GM21786 (cell line): ENCODE results near the gene LIM2.

Experiments
- ATAC-seq: cut with Tn5 transposase; IDR thresholded peaks from one replicate; pipeline ENCODE4 v1.9.1; 2021; ENCODE audit not compliant: unreplicated experiment

Gene LIM2

DNA sequence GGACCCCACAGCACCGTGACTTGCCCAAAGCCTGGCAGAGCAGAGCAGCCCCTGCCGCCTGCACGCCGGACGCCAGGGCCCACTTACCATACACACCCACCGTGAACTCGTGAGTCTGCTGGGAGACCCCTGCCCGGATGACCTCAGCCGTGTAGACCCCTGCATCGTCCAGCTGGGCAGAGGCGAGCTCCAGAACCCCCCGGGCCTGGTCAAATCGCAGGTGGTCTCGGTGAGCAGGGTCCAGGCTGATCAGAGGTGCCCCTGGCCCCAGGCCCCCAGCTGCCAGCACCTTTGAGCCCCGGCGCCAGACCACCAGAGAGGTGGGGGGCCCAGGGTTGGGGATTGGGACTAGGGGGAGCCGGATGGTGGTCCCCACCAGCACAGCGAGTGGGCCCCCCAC lies 46.7 kb downstream of the LIM2 start:
- ATAC-seq: no peak

DNA sequence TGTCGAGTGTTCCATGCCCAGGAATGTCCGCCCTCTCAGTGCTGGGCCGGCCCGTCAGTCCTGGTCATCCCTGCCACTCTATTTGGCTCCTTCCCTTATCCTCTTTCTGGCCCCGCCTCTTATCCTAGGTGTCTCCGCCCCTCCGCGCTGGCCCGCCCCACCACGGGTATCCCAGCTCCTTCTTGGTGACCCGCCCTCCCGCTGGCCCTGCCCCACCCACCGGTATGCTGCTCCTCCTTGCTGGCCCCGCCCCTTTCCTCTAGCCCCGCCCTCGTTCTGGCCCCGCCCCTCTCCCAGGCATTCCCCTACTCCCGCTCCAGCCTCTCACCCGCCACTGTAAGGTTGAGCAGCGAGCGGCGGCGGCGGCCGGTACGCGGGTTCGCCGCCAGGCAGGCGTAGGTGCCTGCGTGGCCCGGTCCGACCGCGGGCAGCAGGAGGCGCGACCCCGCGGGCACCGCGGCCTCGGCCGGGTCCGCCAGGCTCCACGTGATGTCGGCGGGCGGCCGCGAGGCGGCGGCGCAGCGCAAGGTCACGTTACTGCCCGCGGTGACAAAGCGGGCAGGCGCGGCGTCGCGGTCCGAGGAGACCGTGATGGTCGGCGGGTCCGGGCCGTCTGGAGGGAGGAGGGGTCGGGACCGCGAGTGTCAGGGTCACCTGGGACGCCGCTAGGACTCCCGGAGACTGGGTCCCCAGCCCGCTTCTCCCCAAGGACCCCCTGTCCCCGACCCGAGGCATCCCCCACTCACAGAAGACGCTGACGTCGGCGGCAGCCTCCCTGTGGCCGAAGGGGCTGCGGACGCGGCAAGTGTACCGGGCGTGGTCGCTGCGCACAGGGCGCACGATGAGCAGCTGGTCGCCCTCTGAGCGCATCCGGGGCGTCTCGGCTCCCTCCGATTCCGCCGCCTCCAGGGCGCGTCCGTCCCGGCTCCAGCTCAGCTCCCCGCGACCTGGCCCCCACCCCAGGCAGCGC lies 47.8 kb downstream of the LIM2 start:
- ATAC-seq: peak; percentile 37

DNA sequence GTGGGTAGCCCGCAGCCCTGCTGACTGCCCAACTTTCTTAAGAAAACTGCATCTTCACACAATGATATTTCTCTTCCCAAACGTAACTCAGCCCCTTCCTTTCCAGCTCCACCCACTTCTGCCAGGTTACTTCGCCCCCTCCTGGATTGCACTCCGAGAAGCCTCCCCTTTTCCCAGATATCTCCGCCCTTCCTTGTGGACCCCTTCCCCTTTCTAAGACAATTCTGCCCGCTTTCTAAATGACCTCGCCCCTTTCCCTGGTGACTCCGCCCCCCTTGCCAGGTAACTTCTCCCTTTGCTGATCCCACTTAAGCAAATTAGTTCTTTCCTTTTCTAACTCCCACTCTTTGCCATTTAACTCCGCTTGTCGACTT lies 48.5 kb downstream of the LIM2 start:
- ATAC-seq: no peak

DNA sequence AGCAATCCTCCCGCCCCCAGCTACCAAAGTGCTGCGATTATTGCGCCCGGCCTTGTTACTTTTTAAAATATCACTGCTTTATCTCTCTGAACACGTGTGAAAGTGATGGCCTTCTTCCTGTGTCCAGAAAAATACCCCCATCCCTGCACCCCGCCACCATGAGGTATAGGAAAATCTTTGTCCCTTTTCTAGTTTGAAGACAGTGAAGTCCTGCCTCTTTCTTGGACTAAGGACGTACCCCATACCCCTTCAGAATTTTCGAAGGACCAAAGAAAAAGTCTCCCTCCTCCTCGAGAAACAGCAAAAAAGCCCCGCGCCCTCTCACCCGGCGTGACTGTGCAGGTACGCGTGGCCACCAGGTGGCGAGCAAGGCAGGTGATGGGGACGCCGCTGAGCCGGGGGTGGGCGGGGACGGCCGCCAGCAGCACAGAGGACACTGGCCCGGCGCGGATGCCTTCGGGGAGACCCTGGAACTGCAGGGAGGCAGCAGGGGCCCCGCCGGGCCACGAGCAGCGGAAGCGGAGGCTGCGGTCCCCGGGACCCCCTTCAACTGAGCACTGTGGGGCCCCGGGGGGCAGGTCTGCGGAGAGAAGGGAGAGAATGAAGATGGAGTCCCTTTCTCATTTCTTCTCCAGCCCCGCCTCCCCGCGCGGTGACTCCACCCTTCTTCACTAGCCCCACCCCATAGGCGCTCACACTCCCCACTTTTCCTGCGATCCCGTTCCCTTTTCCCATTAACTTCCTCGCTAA lies 49.0 kb downstream of the LIM2 start:
- ATAC-seq: no peak

DNA sequence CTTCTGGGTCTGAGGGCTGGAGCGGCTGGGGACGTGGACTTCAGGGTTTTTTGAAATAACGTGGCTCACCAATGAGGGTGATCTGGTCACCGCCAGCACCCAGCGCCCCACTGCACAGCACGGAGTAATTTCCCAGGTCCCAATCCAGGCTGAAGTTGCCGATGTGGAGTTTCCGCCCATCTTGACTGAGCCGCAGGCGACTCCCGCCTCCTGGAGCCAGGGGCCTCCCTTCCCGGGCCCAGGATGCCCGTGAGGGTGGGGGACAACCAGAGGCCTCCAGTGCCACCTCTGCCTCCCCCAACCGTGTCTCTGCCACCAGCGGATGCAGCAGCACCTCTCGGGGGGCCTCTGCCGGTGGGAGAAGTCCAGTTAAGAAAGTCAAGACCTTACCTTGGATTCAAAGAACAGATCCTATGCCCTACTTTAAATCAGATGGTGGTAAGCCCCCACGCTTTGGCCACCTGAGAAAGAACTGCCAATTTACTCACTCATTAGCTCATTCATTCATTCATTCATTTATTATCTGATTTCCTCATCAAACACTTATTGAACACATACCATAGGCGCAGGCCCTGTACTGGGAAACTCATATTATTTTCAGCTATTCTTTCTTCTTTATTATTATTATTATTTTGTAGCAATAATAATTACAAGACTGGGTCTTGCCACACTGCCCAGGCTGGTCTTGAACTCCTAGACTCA lies 49.8 kb downstream of the LIM2 start:
- ATAC-seq: no peak

DNA sequence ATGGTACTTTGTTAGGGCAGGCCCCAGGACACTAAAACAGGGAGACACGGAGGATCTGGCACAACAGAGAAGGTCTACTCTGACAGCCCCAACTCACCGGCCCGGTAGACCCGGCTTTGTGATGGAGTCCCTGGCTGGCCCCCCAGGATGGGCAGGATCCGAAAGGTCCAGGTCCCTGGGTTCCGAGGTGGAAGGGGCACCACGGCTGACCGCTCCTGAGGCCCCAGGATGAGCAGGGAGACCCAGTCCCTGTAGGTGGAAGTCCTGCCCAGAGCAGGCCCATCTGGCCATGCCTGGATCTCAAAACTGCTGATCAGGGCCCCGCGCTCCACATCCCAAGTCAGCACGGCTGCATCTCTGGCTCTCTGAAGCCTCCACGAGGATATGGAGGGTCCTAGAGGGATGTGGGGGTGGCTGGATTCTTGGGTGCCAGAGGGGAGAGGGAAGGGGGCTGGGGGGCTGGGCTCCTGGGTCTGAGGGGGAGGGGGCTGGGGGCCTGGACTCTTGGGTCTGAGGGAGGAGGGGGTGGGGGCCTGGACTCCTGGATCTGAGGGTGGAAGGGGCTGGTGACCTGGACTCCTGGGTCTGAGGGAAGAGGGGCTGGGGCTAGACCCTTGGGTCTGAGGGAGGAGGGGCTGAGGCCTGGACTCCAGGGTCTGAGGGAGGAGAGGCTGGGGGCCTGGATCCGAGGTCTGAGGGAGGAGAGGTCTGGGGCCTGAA lies 50.5 kb downstream of the LIM2 start:
- no peak for ATAC-seq

DNA sequence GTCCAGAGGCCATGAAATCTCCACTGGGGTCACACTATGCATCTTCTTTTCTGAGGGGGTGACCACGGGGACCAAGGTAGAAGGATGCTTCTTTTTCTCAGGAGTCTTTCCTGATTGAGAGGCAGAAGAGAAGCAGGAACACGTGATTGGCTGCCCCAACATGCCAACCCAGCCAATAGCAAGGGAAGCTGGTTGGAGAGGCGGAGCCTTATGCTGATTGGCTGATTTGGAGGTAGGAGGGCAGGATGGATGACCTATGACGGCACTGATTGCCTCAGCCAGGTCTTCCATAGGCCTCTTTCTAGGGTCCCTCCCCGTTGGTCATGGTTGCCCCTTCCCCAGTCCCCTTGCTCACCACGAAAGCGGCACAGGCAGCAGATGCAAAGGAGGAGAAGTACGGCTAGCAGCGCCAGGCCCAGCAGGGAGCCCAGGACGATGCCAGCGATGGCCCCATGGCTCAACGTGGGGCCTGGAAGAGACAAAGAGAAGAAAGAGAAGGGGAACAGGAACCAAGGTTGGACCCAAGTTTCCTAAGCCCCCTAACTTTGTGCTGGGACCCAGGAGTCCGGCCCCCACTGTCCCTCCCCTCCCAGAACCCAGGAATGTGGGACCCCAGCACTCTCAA lies 53.8 kb downstream of the LIM2 start:
- ATAC-seq: no peak

DNA sequence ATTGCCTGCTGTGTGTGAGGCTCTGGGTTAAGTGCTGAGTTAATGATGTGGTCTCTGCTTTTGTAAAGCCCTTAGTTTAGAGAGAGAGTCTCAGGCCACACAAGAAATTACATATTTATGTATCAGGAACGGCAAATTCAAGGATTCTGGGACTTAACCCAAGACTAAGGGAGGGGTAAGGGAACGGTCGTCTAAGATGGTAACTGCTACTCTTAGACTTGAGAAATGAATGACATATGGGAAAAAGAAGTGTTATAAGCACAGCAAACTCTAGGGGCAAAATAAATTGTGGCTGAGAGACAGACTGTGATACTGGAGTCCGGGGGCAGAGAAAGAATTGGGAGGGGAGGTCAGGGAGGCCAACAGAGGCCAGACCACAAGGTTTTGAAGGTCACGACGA lies 56.1 kb downstream of the LIM2 start:
- ATAC-seq: no peak

DNA sequence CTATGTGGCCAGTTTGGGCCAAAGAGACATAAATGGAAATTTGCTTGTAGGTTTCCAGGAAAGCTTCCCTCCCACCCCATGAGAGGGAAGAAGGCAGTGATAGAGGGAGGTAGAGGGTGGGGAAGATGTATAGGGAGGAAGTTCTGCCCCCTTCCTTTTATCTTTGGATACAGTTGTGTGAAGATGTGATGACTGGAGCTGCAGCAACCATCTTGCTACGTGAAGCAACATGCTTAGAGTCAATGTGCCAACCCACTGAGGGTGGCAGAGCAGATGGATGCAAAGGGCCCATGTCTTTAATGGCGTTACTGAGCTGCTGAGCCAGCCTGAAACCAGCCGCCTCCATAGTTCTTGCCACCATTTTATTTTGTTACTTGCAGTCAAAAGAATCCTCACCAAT lies 56.6 kb downstream of the LIM2 start:
- ATAC-seq: no peak

DNA sequence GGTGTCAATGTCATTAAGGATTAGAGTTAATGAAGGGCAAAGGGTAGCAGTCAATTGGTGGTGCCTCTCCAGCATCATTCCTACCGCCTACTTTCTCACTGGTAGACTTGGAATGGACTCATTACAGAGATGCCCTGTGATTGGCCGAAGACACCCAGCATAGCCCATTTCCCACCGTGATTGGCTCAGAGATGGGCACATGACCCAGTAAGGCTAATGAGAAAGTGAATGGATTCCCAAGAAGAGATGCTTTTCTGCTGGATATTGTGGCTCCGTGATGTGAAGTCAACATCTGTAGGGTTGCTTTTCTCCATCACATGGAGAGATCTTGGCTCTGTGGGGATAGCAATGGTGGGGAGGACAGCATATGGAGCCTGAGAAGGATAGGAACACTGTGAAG lies 57.4 kb downstream of the LIM2 start:
- ATAC-seq: no peak
